ENCODE measurements around the gene TANGO6.
"Not testable (repeated sequence)": the region's sequence is repeated elsewhere in the genome, so short reads cannot be mapped to it uniquely, and the experiment has no call there.

- not testable (repeated sequence) for TF ChIP-seq REST (IDR thresholded peaks at IDR 0.05); CTCF (IDR thresholded peaks at IDR 0.05); EP300 (IDR thresholded peaks at IDR 0.05); POLR2A (IDR thresholded peaks at IDR 0.05; ENCODE audit: low read length); RAD21 (conservative IDR thresholded peaks at IDR 0.05 in 1 of 2, IDR thresholded peaks at IDR 0.05 in 1 of 2); MYC (IDR thresholded peaks at IDR 0.05; ENCODE audit: borderline replicate concordance, low read length); EHMT2 (IDR thresholded peaks at IDR 0.05; ENCODE audit: low read depth); ESRRA (IDR thresholded peaks at IDR 0.05; ENCODE audit: borderline replicate concordance, low read length); CHD2 (IDR thresholded peaks at IDR 0.05; ENCODE audit: low read length, partially characterized antibody); RFX5 (IDR thresholded peaks at IDR 0.05); MAX (IDR thresholded peaks at IDR 0.05); JUN (IDR thresholded peaks at IDR 0.05); SMC3 (IDR thresholded peaks at IDR 0.05)
Measured at GRCh38 chr16:69124961-69125360, 281.6 kb downstream of the TANGO6 start.
